ENCODE data around the gene HADH.
"Not testable (repeated sequence)": the region's sequence is repeated elsewhere in the genome, so short reads cannot be mapped to it uniquely, and the experiment has no call there.

Gene HADH

GRCh38 chr4:108033348-108033747, 43.7 kb downstream of the HADH start:
- DNase-seq = no peak

GRCh38 chr4:108034565-108034964, 44.9 kb downstream of the HADH start:
- DNase-seq = no peak

- DNase-seq = no peak
Measured at GRCh38 chr4:108035691-108036090, 46.0 kb downstream of the HADH start.

GRCh38 chr4:108036213-108036612, 46.5 kb downstream of the HADH start:
- DNase-seq = peak; percentile 58 to 79

- no peak for DNase-seq
Measured at GRCh38 chr4:108037884-108038283, 48.2 kb downstream of the HADH start.

GRCh38 chr4:108042927-108043326, 53.2 kb downstream of the HADH start:
- DNase-seq = no peak

- DNase-seq = no peak
Measured at GRCh38 chr4:108043526-108043925, 53.8 kb downstream of the HADH start.

GRCh38 chr4:108044951-108045686, 55.4 kb downstream of the HADH start:
- no peak for DNase-seq

GRCh38 chr4:108045687-108046024, 56.0 kb downstream of the HADH start:
- DNase-seq = peak in 1 of 2 donors; percentile 20

- no peak for DNase-seq
Measured at GRCh38 chr4:108047199-108047598, 57.5 kb downstream of the HADH start.

GRCh38 chr4:108048157-108048556, 58.5 kb downstream of the HADH start:
- no peak for DNase-seq

- no peak for DNase-seq
Measured at GRCh38 chr4:108048997-108049396, 59.3 kb downstream of the HADH start.

GRCh38 chr4:108049406-108049805, 59.7 kb downstream of the HADH start:
- peak in 1 of 2 donors; percentile 45 for DNase-seq

- DNase-seq = not testable (repeated sequence)
Measured at GRCh38 chr4:108050166-108051111, 60.8 kb downstream of the HADH start.

GRCh38 chr4:108051343-108051742, 61.7 kb downstream of the HADH start:
- DNase-seq = peak in 1 of 2 donors; percentile 19

- DNase-seq = no peak
Measured at GRCh38 chr4:108052558-108053120, 63.0 kb downstream of the HADH start.

- DNase-seq = no peak
Measured at GRCh38 chr4:108053251-108053711, 63.6 kb downstream of the HADH start.

GRCh38 chr4:108054025-108054638, 64.4 kb downstream of the HADH start:
- no peak for DNase-seq

- DNase-seq = no peak
Measured at GRCh38 chr4:108055787-108056186, 66.1 kb downstream of the HADH start.

GRCh38 chr4:108056418-108056817, 66.7 kb downstream of the HADH start:
- DNase-seq = no peak

- no peak for DNase-seq
Measured at GRCh38 chr4:108058685-108059440, 69.2 kb downstream of the HADH start.

GRCh38 chr4:108060164-108060563, 70.5 kb downstream of the HADH start:
- no peak for DNase-seq

Measured in CD4-positive, alpha-beta T cell treated with Interleukin-1 beta for 1 hour (primary cell).